T follicular helper cell (primary cell): ENCODE measurements around the gene SOX6.

Experiments
- DNase-seq: peaks from one replicate; pipeline ENCODE4 v3.0.0-alpha.2; 2020; ENCODE audit warnings: low read depth

Gene SOX6

GRCh38 chr11:16364254-16364653 lies 7.9 kb upstream of the SOX6 start:
- no peak for DNase-seq

DNA sequence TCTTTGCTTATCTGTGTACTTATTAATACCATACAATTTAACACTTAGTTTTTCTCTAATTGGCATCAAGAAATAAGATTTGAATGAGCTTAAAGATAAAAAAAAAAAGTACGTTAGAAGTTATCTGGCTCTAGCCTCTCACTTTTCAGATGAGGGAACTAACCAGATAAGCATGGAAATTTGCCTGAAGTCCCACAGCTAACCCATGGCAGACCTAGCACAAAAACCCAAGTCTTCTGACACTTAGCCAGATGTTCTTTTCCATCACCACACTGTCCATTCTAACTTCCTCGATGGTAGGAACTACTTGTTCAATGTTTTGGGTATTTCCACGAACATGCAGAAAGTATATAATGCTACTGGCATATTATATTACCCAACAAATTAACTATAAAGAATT lies 7.4 kb upstream of the SOX6 start:
- no peak for DNase-seq

DNA sequence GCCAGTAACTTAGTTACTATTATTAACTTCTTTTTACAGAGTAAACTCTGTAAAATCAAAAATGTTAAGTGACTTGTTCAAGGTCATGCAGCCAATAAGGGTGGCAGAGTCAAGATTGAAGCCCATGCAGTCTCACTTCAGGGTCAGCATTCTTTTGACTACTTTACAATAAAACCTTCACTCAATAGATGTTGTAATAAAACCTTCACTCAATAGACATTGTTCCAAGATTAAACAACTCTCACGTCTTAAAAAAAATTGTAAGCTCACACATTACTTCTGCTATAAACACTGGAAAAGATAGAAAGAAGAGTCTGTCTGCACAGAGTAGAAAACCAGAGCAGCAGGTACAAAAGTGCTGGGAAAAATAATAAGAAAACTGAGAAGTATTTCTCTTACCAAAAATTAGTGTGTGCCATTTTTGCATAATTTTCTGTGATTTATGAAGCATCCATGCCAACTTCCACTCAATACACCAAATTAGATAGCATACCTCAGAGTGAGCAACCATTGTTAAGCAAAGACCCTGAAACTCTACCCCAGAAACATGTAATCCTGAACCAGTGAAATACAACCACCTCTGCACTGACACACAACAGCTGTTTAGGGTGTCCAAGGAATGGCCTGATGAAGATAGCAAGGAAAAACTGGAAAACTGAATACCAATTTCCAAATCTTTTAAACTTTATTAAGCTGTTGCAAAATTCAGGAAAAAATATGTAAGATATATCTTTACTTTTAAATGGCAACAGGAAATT lies 4.9 kb upstream of the SOX6 start:
- DNase-seq = no peak

GRCh38 chr11:16359369-16359768 lies 3.0 kb upstream of the SOX6 start:
- no peak for DNase-seq

DNA sequence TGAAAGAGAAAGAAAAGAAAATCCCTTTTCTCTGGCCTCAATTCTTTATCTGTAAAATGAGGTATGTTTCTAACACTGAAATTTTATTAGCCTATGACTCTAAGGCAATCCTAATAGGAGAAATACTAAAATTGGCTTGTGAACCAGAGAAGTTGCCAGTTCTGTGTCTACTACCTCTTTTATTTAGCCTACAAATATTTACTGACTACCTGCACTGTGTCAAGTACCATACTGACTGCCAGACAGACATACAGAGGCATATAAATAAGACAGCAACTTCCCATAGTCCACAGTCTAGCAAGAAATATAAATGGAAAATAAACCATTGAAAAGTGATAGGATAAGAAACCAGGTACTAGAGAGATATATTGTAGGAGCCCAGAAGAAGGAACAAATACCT lies 2.4 kb upstream of the SOX6 start:
- DNase-seq = no peak

DNA sequence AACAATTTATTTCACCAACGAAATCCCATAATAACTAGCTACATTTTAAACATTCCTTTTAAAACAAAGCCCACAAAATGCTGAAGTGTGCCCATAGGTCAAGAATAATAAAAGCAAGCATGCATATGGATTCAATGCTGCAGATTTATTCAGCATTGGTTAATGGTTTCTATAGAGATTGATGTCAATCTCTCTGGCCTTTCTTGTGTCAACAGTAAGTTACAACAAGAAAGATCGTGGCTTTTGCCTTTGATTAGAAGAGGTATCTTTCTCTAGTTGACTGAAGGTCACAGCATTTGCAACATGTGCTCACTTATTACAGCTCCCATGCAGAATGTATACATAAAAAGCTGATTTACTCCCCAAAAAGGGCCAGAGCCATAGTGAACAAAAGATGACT lies 1.4 kb upstream of the SOX6 start:
- no peak for DNase-seq

DNA sequence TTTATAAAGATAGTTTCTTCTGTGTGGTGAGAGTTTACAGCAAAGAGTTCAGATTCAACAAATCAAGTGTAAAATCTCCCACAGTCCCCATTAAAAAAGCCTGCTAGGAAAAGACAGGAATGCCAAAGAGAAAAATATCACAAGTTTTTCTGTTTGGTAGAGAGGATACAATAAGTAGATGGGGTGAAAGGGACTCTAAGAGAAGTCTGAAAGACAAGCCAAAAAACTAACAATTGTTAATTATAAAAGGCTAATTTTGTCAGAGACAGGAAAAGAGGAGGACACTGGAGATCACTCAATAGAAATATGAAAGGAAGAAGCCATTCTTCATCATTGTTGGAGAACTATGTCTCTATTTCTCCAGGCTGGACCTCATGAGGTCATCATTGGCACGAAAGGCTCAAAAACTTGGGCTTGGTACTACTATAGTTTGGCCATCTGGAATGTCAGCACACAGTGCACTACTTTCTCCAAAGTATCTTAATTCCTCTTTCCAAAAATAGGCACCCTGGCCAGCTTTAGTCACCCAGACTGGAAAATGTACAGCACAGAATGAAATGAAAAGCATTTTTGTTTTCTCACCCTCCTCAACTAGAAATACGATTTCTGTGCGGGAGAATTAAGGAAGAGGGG lies 531 bp upstream of the SOX6 start:
- no peak for DNase-seq

- DNase-seq = no peak
These were observed 3.6 kb downstream of the SOX6 start for GRCh38 chr11:16352707-16353106.

DNA sequence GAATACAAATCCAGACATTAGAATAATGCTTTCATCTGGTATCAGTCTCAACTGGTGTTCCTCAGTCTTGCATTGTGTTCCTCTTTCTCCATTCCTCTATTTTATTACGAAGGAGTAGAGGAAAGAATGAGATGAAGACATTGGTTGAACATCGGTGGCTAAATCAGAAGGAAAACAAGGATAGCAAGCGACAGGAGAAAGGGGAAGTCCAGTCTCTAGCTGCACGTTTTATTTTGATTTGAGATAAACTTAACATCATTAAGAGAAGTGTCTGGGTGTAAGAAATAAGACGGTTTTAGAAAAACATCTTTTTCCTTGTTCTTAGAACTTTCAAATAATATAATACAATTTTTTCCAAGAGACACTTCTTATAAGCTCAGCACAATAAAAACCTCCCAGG lies 6.2 kb downstream of the SOX6 start:
- no peak for DNase-seq

DNA sequence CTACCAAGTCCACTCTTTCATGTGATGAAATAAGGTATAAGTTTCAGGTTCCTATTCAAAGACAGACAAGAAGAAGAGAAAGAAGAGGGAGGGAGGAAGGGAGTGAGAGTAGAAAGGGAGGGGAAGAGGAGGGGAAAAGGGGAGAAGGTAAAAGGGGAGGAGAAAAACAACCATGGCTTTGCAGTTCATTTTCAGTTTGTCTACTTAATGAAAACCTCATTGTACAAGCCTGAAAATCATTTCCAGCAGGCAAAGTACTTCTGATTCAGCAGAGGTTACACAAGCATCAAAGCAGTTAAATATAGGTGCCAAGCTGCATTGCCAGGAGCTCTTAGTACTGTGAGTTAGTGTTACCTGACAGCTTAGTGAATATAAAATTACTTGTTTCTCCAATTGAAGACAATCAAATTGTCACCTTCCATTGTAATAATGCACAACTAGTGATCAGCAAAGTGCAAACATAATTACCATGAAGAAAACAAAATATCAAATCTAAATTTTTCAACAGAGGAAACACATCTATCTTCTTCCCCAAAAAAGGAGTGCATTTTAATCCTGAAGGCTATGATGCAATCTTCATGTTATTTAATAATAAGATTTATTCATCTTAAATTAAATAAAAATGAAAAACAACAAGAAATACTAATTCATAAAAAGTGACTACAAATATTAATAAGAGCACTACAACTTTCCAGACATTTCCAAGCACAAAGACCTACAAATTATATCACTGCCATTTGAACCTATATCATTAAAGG lies 8.2 kb downstream of the SOX6 start:
- DNase-seq = no peak

DNA sequence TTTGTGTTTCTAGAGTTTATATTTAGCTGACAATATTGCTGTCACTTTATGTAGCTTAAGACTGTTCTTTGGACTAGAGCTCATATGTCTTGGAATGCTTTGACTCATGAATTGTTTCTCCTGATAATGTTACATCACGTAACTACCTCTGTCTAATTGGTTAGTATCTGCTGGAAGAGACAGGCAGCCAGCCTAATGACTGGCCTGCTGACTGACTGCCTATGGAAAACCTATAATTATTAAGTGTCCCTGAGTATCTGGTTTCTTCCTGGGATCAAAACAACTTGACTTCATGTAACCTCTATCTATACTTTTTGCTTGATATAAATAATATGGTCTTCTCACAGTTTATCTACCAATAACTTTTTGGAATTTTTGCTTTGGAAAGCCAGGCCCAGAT lies 9.4 kb downstream of the SOX6 start:
- DNase-seq = no peak

GRCh38 chr11:16341853-16342252 lies 14.5 kb downstream of the SOX6 start:
- DNase-seq = no peak

DNA sequence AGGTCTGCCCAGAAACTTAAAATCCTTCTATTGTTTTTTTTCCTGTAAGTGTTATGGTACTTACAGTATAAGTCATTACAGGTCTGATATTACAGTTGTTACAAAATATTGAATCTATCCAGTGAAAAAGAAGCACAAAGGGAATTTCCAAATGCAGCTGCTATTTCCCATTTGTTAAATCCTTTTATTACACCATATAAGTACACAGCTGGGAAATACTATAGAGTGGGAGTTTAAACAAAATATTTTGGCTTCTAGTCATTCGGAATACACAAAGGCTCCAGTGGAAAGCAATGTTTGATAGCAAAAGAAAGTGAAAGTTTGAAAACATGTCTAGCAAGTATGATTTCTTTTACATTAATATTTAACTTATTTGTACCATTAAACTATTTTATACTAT lies 18.0 kb downstream of the SOX6 start:
- no peak for DNase-seq

DNA sequence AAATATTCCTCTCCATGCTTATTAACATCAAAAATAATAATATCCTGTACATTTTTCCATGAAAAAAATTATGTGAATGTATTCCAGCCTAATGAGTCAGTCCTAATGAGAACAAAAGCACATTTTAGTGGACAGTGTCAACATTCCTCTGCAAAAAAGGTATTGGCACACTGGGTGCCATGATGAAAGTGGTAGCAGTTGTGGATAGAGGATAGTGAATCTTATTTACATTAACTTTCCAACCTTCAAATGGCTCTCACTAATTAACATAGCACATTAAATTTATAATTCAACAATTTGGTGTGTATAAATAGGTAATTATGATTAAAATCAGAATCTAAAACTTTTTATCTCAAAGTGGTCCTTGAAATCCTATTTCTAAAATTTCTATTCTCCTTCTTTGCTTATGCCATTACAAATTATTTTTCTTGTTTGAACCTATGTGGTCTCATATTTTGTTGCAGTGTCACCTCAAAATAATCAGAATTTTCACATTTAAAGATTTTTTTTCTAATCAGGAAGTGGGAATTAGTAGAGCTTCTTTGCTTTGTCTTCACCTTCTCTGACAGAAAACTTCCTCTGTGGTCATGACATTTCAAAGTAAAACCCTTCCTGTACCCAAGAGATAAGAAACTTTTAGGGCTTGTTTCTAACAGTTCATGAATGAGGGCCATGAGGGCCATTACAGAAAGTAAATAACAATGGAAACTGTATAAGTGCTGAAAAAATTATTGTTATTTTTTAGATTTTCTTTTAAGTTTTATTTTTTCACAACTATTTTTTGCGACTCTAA lies 18.7 kb downstream of the SOX6 start:
- no peak for DNase-seq

DNA sequence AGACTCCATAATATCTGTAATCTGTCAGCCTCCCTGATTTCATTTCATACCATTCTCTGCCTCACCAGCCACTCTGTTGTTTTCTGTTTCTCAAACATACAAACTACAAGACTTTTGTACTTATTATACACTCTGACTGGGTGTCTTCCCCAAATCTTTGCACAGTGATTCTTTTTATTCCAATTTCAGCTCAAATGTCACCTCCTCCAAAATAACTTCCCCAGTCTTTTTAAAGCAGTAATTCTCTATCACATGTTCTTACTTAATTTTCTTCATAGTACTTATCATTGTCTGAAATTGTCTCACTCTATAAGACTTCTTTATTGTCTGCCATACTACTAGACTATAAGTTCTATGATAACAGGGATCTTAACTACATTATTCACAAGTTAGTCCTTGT lies 19.6 kb downstream of the SOX6 start:
- DNase-seq = no peak

DNA sequence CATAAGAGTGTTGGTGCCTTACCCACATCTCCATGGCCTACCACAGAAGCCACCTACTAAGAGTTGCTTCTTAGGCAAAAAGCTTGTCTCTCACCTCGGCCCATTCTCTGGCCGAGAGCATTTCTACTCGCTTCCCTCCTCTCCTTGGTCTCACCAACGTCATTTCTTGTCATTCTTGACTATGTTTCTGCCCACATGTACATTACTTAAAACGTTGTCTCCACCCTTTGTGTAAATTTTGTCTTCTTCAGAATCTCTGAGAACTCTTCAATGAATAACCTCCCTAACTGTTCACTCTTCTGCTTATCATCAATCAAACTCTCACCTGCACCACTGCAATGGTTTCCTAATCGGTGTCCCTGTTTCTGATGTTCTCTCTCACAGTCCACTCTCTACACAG lies 20.1 kb downstream of the SOX6 start:
- DNase-seq = no peak

GRCh38 chr11:16335236-16335962 lies 20.9 kb downstream of the SOX6 start:
- no peak for DNase-seq

- DNase-seq = no peak
These were observed 29.6 kb downstream of the SOX6 start for GRCh38 chr11:16326679-16327297.

- DNase-seq = no peak
These were observed 34.2 kb downstream of the SOX6 start for GRCh38 chr11:16322190-16322589.

GRCh38 chr11:16321148-16321547 lies 35.2 kb downstream of the SOX6 start:
- DNase-seq = no peak

DNA sequence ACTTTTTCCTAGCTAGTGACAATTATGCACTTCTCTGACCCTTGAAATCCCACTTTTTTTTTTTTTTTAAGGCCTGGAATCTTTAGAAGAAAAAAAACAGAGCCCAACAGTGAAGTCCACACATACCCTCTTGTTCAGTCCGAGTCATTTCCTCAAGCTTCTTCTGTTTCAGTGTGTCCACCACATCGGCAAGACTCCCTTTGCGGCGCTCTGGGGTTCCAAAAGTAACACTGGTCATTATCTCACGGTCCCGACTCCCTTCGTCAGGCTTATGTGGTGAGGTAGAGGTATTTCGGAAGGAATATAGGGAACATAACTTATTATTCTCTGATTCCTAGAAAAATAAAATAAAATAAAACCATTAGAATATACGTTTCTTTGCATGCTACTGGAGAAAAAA lies 38.0 kb downstream of the SOX6 start:
- no peak for DNase-seq
